ENCODE results near the gene LYPD3.

LYPD3 gene

GRCh38 chr19:43478323-43478722 is 12.9 kb upstream of the LYPD3 start:
- no peak overlapping the region for H3K4me3 ChIP-seq (ENCODE audit: low read length)
- no peak overlapping the region for H3K4me2 ChIP-seq (ENCODE audit: low read length)
- H3K79me1 ChIP-seq (ENCODE audit: low read length), result no peaks in the 10 kb centered on the region
- no peak overlapping the region for H2BK15ac ChIP-seq (replicated peaks; ENCODE audit: low read depth)
- H3K79me2 ChIP-seq (ENCODE audit: control insufficient read depth, insufficient read depth, low read length), result no peaks in the 10 kb centered on the region
- no CpG with 5 or more reads among the region's 3 CpGs for WGBS (ENCODE audit: extremely low coverage, insufficient coverage, low lambda C conversion rate)
- H3K23ac ChIP-seq (ENCODE audit: low read length), result no peak overlapping the region
- no peak overlapping the region for H2BK5ac ChIP-seq (ENCODE audit: low read length)
- no peak overlapping the region for H3K18ac ChIP-seq (ENCODE audit: low read length)
- no peak overlapping the region for H3K9ac ChIP-seq (ENCODE audit: low read length)
- no peak overlapping the region for H3K27ac ChIP-seq (ENCODE audit: low read depth, low read length)
- no peak overlapping the region for H4K5ac ChIP-seq (ENCODE audit: low read length)
- no peak overlapping the region for H3K56ac ChIP-seq (ENCODE audit: low read length)
- no peaks in the 10 kb centered on the region for H3K27me3 ChIP-seq (ENCODE audit: insufficient read depth, low read length, poor library complexity)
- H3K4ac ChIP-seq (ENCODE audit: low read depth, low read length), result no peak overlapping the region
- H2BK120ac ChIP-seq (ENCODE audit: low read depth, low read length), result no peak overlapping the region
- no peaks in the 10 kb centered on the region for H3K36me3 ChIP-seq (ENCODE audit: control insufficient read depth, insufficient read depth, low read length)
- no peak for DNase-seq
- H3K4me1 ChIP-seq (ENCODE audit: control insufficient read depth, low read depth, low read length), result no peaks in the 10 kb centered on the region
- H4K8ac ChIP-seq (ENCODE audit: low read depth, low read length), result no peak overlapping the region
- no peak overlapping the region for H2AK5ac ChIP-seq (ENCODE audit: low read length)

GRCh38 chr19:43476606-43477005 is 11.2 kb upstream of the LYPD3 start:
- Histone ChIP-seq H3K56ac (ENCODE audit: low read length) (no peak overlapping the region), H3K27ac (ENCODE audit: low read depth, low read length) (no peak overlapping the region)

GRCh38 chr19:43474986-43475705 is 9.7 kb upstream of the LYPD3 start:
- Histone ChIP-seq H2BK15ac (replicated peaks; ENCODE audit: low read depth) (no peak overlapping the region), H2BK120ac (ENCODE audit: low read depth, low read length) (no peak overlapping the region), H3K27ac (ENCODE audit: low read depth, low read length) (no peak overlapping the region), H4K5ac (ENCODE audit: low read length) (peak overlapping the region; percentile 26), H2BK5ac (ENCODE audit: low read length) (no peak overlapping the region), H4K8ac (ENCODE audit: low read depth, low read length) (no peak overlapping the region), H3K36me3 (ENCODE audit: control insufficient read depth, insufficient read depth, low read length) (no peaks in the 10 kb centered on the region), H3K56ac (ENCODE audit: low read length) (peak overlapping the region; percentile 66), H3K27me3 (ENCODE audit: insufficient read depth, low read length, poor library complexity) (no peaks in the 10 kb centered on the region), H3K79me1 (ENCODE audit: low read length) (no peaks in the 10 kb centered on the region), H3K79me2 (ENCODE audit: control insufficient read depth, insufficient read depth, low read length) (no peaks in the 10 kb centered on the region), H3K4me2 (ENCODE audit: low read length) (peak overlapping the region; percentile 66), H3K18ac (ENCODE audit: low read length) (no peak overlapping the region), H3K4me1 (ENCODE audit: control insufficient read depth, low read depth, low read length) (no peaks in the 10 kb centered on the region), H3K4me3 (ENCODE audit: low read length) (no peak overlapping the region), H3K4ac (ENCODE audit: low read depth, low read length) (no peak overlapping the region), H2AK5ac (ENCODE audit: low read length) (no peak overlapping the region), H3K9ac (ENCODE audit: low read length) (peak overlapping the region; percentile 41), H3K23ac (ENCODE audit: low read length) (no peak overlapping the region)
- DNase-seq, result peak; percentile 96
- WGBS (ENCODE audit: extremely low coverage, insufficient coverage, low lambda C conversion rate), result no CpG with 5 or more reads among the region's 46 CpGs

More at GRCh38 chr19:43476606-43477005, 11.2 kb upstream of the LYPD3 start:
- no peak overlapping the region for H3K4ac ChIP-seq (ENCODE audit: low read depth, low read length)
- DNase-seq, result peak; percentile 39
- no peak overlapping the region for H2BK15ac ChIP-seq (replicated peaks; ENCODE audit: low read depth)
- H3K27me3 ChIP-seq (ENCODE audit: insufficient read depth, low read length, poor library complexity), result no peaks in the 10 kb centered on the region
- H4K8ac ChIP-seq (ENCODE audit: low read depth, low read length), result no peak overlapping the region
- no peaks in the 10 kb centered on the region for H3K79me2 ChIP-seq (ENCODE audit: control insufficient read depth, insufficient read depth, low read length)
- no peak overlapping the region for H3K4me3 ChIP-seq (ENCODE audit: low read length)
- H3K36me3 ChIP-seq (ENCODE audit: control insufficient read depth, insufficient read depth, low read length), result no peaks in the 10 kb centered on the region
- H3K79me1 ChIP-seq (ENCODE audit: low read length), result no peaks in the 10 kb centered on the region
- no peak overlapping the region for H3K4me2 ChIP-seq (ENCODE audit: low read length)
- no peak overlapping the region for H3K23ac ChIP-seq (ENCODE audit: low read length)
- H4K5ac ChIP-seq (ENCODE audit: low read length), result no peak overlapping the region
- no peak overlapping the region for H2AK5ac ChIP-seq (ENCODE audit: low read length)
- H3K4me1 ChIP-seq (ENCODE audit: control insufficient read depth, low read depth, low read length), result no peaks in the 10 kb centered on the region
- H3K18ac ChIP-seq (ENCODE audit: low read length), result no peak overlapping the region
- H2BK5ac ChIP-seq (ENCODE audit: low read length), result no peak overlapping the region
- no peak overlapping the region for H3K9ac ChIP-seq (ENCODE audit: low read length)
- no peak overlapping the region for H2BK120ac ChIP-seq (ENCODE audit: low read depth, low read length)

GRCh38 chr19:43474487-43474886 is 9.1 kb upstream of the LYPD3 start:
- no peak overlapping the region for H2BK120ac ChIP-seq (ENCODE audit: low read depth, low read length)
- H3K23ac ChIP-seq (ENCODE audit: low read length), result no peak overlapping the region
- H3K4ac ChIP-seq (ENCODE audit: low read depth, low read length), result no peak overlapping the region
- no peak overlapping the region for H3K9ac ChIP-seq (ENCODE audit: low read length)
- H3K18ac ChIP-seq (ENCODE audit: low read length), result no peak overlapping the region
- H3K27ac ChIP-seq (ENCODE audit: low read depth, low read length), result no peak overlapping the region
- no peak overlapping the region for H4K8ac ChIP-seq (ENCODE audit: low read depth, low read length)
- H2BK15ac ChIP-seq (replicated peaks; ENCODE audit: low read depth), result no peak overlapping the region
- no peaks in the 10 kb centered on the region for H3K27me3 ChIP-seq (ENCODE audit: insufficient read depth, low read length, poor library complexity)
- H3K36me3 ChIP-seq (ENCODE audit: control insufficient read depth, insufficient read depth, low read length), result no peaks in the 10 kb centered on the region
- no peaks in the 10 kb centered on the region for H3K4me1 ChIP-seq (ENCODE audit: control insufficient read depth, low read depth, low read length)
- H3K79me1 ChIP-seq (ENCODE audit: low read length), result no peaks in the 10 kb centered on the region
- no CpG with 5 or more reads among the region's 4 CpGs for WGBS (ENCODE audit: extremely low coverage, insufficient coverage, low lambda C conversion rate)
- no peak overlapping the region for H2BK5ac ChIP-seq (ENCODE audit: low read length)
- H3K4me3 ChIP-seq (ENCODE audit: low read length), result no peak overlapping the region
- no peaks in the 10 kb centered on the region for H3K79me2 ChIP-seq (ENCODE audit: control insufficient read depth, insufficient read depth, low read length)
- H2AK5ac ChIP-seq (ENCODE audit: low read length), result no peak overlapping the region
- no peak overlapping the region for H3K56ac ChIP-seq (ENCODE audit: low read length)
- DNase-seq, result no peak
- H3K4me2 ChIP-seq (ENCODE audit: low read length), result no peak overlapping the region
- H4K5ac ChIP-seq (ENCODE audit: low read length), result no peak overlapping the region

- no peak overlapping the region for H4K5ac ChIP-seq (ENCODE audit: low read length)
- no peak overlapping the region for H3K27ac ChIP-seq (ENCODE audit: low read depth, low read length)
- H2BK15ac ChIP-seq (replicated peaks; ENCODE audit: low read depth), result no peak overlapping the region
- no peak overlapping the region for H3K4me2 ChIP-seq (ENCODE audit: low read length)
- H4K8ac ChIP-seq (ENCODE audit: low read depth, low read length), result no peak overlapping the region
- no CpG with 5 or more reads among the region's 5 CpGs for WGBS (ENCODE audit: extremely low coverage, insufficient coverage, low lambda C conversion rate)
- no peaks in the 10 kb centered on the region for H3K36me3 ChIP-seq (ENCODE audit: control insufficient read depth, insufficient read depth, low read length)
- no peaks in the 10 kb centered on the region for H3K79me1 ChIP-seq (ENCODE audit: low read length)
- H3K4ac ChIP-seq (ENCODE audit: low read depth, low read length), result no peak overlapping the region
- H3K56ac ChIP-seq (ENCODE audit: low read length), result no peak overlapping the region
- H2AK5ac ChIP-seq (ENCODE audit: low read length), result no peak overlapping the region
- no peak overlapping the region for H3K4me3 ChIP-seq (ENCODE audit: low read length)
- no peak overlapping the region for H3K9ac ChIP-seq (ENCODE audit: low read length)
- no peak overlapping the region for H2BK5ac ChIP-seq (ENCODE audit: low read length)
- no peak for DNase-seq
- no peaks in the 10 kb centered on the region for H3K27me3 ChIP-seq (ENCODE audit: insufficient read depth, low read length, poor library complexity)
- H2BK120ac ChIP-seq (ENCODE audit: low read depth, low read length), result no peak overlapping the region
- H3K23ac ChIP-seq (ENCODE audit: low read length), result no peak overlapping the region
- no peak overlapping the region for H3K18ac ChIP-seq (ENCODE audit: low read length)
- no peaks in the 10 kb centered on the region for H3K4me1 ChIP-seq (ENCODE audit: control insufficient read depth, low read depth, low read length)
- no peaks in the 10 kb centered on the region for H3K79me2 ChIP-seq (ENCODE audit: control insufficient read depth, insufficient read depth, low read length)
Observed at GRCh38 chr19:43471091-43471490, 5.7 kb upstream of the LYPD3 start.

- H3K56ac ChIP-seq (ENCODE audit: low read length), result no peak overlapping the region
- H3K9ac ChIP-seq (ENCODE audit: low read length), result no peak overlapping the region
- H3K4me2 ChIP-seq (ENCODE audit: low read length), result no peak overlapping the region
- no CpG with 5 or more reads among the region's 10 CpGs for WGBS (ENCODE audit: extremely low coverage, insufficient coverage, low lambda C conversion rate)
- H3K4me1 ChIP-seq (ENCODE audit: control insufficient read depth, low read depth, low read length), result no peaks in the 10 kb centered on the region
- H2AK5ac ChIP-seq (ENCODE audit: low read length), result no peak overlapping the region
- no peak overlapping the region for H3K4me3 ChIP-seq (ENCODE audit: low read length)
- peak; percentile 68 for DNase-seq
- no peaks in the 10 kb centered on the region for H3K27me3 ChIP-seq (ENCODE audit: insufficient read depth, low read length, poor library complexity)
- H3K4ac ChIP-seq (ENCODE audit: low read depth, low read length), result no peak overlapping the region
- H4K8ac ChIP-seq (ENCODE audit: low read depth, low read length), result no peak overlapping the region
- no peak overlapping the region for H2BK120ac ChIP-seq (ENCODE audit: low read depth, low read length)
- no peak overlapping the region for H3K27ac ChIP-seq (ENCODE audit: low read depth, low read length)
- no peak overlapping the region for H2BK5ac ChIP-seq (ENCODE audit: low read length)
- H3K36me3 ChIP-seq (ENCODE audit: control insufficient read depth, insufficient read depth, low read length), result no peaks in the 10 kb centered on the region
- no peaks in the 10 kb centered on the region for H3K79me1 ChIP-seq (ENCODE audit: low read length)
- H2BK15ac ChIP-seq (replicated peaks; ENCODE audit: low read depth), result no peak overlapping the region
- no peak overlapping the region for H3K18ac ChIP-seq (ENCODE audit: low read length)
- H3K79me2 ChIP-seq (ENCODE audit: control insufficient read depth, insufficient read depth, low read length), result no peaks in the 10 kb centered on the region
- no peak overlapping the region for H3K23ac ChIP-seq (ENCODE audit: low read length)
- H4K5ac ChIP-seq (ENCODE audit: low read length), result no peak overlapping the region
Observed at GRCh38 chr19:43470288-43470687, 4.9 kb upstream of the LYPD3 start.

Data from mesendoderm (in vitro differentiated cells).